Breast epithelium (tissue), 4 donors: ENCODE results near the gene WDR53. TPM values are rescaled to one million over a fixed set of nuclear protein-coding genes. Genes with fewer than 3 reads are reported as not detected.

ENCODE experiments used
- DNase-seq, 2 donors: peaks; one replicate each; pipeline ENCODE4 v3.0.0-alpha.2; 2019; ENCODE audit warnings: low spot score in 2 of 2
- H3K27ac ChIP-seq, 2 donors: fragments of 200-600 bp; sonication (generic) in 1 of 2; one replicate each; pipeline ENCODE4 v1.5.1; 2016 to 2019; ENCODE audit warnings: mild to moderate bottlenecking in 1 of 2
- H3K27me3 ChIP-seq, 2 donors: fragments of 200-600 bp; sonication (generic) in 1 of 2; one replicate each; pipeline versions ENCODE4 v1.5.1 to v1.6.0; 2017 to 2019; ENCODE audit warnings: control low read depth in 1 of 2, mild to moderate bottlenecking in 1 of 2
- H3K36me3 ChIP-seq: fragments of 200-600 bp; one replicate; pipeline ENCODE4 v1.5.1; 2019
- H3K4me1 ChIP-seq, 2 donors: fragments of 200-600 bp; sonication (generic); one replicate each; pipeline ENCODE4 v1.5.1; 2016 to 2019; ENCODE audit warnings: control low read depth in 1 of 2
- H3K4me3 ChIP-seq, 3 donors: fragments of 200-600 bp; sonication (generic); 1 replicate in 2 of 3; 2 replicates in 1 of 3; pipeline ENCODE4 v1.5.1; 2016 to 2019; ENCODE audit warnings: mild to moderate bottlenecking in 3 of 3, moderate library complexity in 2 of 3
- H3K9me3 ChIP-seq, 2 donors: fragments of 200-600 bp; sonication (generic) in 1 of 2; one replicate each; pipeline ENCODE4 v1.5.1; 2016 to 2019; ENCODE audit warnings: control low read depth in 1 of 2
- CTCF ChIP-seq, 3 donors: fragments of 450-650 bp; IDR thresholded peaks; one replicate each; pipeline ENCODE4 v1.5.1; 2016 to 2017; ENCODE audit warnings: antibody characterized with exemption in 3 of 3, mild to moderate bottlenecking in 3 of 3, moderate library complexity in 3 of 3
- POLR2A ChIP-seq: fragments of 450-650 bp; IDR thresholded peaks from one replicate; pipeline ENCODE4 v1.6.1; 2016; ENCODE audit warnings: antibody characterized with exemption, mild to moderate bottlenecking, moderate library complexity
- POLR2AphosphoS5 ChIP-seq, 3 donors: sonication (generic); formaldehyde crosslinking; IDR thresholded peaks; one replicate each; pipeline ENCODE4 v1.6.1; 2017; ENCODE audit warnings: antibody characterized with exemption in 3 of 3
- intact Hi-C: fragments of 100-400 bp; cut with DNase I; formaldehyde crosslinking; loops from one replicate; pipeline ENCODE4 v1.15.1; 2023; ENCODE audit warnings: low total_unique reads
- total RNA-seq, 3 donors: library from RNA; depleted of rRNA; stranded (reverse); fragments of >200 nt; gene quantifications; one replicate each; pipeline ENCODE4 v1.1.0, GENCODE V29; 2016

WDR53 gene
- total RNA-seq, 3 donors from 2014 or later, result 4.9 to 8.2 (median 6.1) TPM

GRCh38 chr3:196609343-196609775, 41.0 kb upstream of the WDR53 start:
- Histone ChIP-seq H3K27ac (no peak overlapping the region), H3K27me3 (no peaks in the 10 kb centered on the region), H3K4me1 (no peaks in the 10 kb centered on the region), H3K4me3 (no peak overlapping the region), H3K36me3 (no peaks in the 10 kb centered on the region), H3K9me3 (no peaks in the 10 kb centered on the region)
- peak in 2 of 3 donors; percentile 11 to 63 for TF ChIP-seq POLR2AphosphoS5 (IDR thresholded peaks at IDR 0.05)
- no peak for TF ChIP-seq POLR2A
- peak; percentile 58 to 81 (median 74) for TF ChIP-seq CTCF (IDR thresholded peaks at IDR 0.05)
- peak; percentile 85 to 88 for DNase-seq
- intact Hi-C loops, result loop anchor here (1.0 kb wide), 1 partner anchor 12 kb away; no protein-coding TSS in a partner anchor

- H3K9me3 ChIP-seq, result no peaks in the 10 kb centered on the region
- H3K4me1 ChIP-seq, result no peaks in the 10 kb centered on the region
- no peak overlapping the region for H3K4me3 ChIP-seq
- H3K36me3 ChIP-seq, result no peaks in the 10 kb centered on the region
- intact Hi-C loops, result loop anchor here (1.0 kb wide), 1 partner anchor 13 kb away; no protein-coding TSS in a partner anchor
- H3K27ac ChIP-seq, result no peak overlapping the region
- H3K27me3 ChIP-seq, result no peaks in the 10 kb centered on the region
- no peak for TF ChIP-seq POLR2AphosphoS5 (IDR thresholded peaks at IDR 0.05)
- TF ChIP-seq POLR2A, result no peak
- TF ChIP-seq CTCF (IDR thresholded peaks at IDR 0.05), result no peak
- no peak for DNase-seq
These were observed 40.3 kb upstream of the WDR53 start for GRCh38 chr3:196608693-196609092.

DNA sequence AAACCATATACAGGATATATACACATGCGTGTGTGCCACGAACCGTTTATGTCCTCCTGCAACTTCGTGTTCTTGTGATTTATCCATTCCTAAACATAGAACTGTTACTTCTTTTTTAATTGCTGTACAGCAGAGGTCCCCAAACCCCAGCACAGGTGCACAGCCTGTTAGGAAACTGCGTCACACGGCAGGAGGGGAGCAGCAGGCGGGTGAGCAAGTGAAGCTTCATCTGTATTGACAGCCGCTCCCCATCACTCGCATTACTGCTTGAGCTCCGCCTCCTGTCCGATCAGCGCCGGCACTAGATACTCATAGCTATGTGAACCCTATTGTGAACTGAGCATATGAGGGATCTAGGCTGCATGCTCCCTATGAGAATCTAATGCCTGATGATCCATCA, 36.2 kb upstream of the WDR53 start:
- intact Hi-C loops, result no loop called here
- Histone ChIP-seq H3K9me3 (no peaks in the 10 kb centered on the region), H3K27ac (no peak overlapping the region), H3K36me3 (no peaks in the 10 kb centered on the region), H3K27me3 (no peaks in the 10 kb centered on the region), H3K4me1 (no peaks in the 10 kb centered on the region), H3K4me3 (no peak overlapping the region)
- no peak for DNase-seq
- TF ChIP-seq POLR2AphosphoS5 (IDR thresholded peaks at IDR 0.05), result no peak
- no peak for TF ChIP-seq CTCF (IDR thresholded peaks at IDR 0.05)
- TF ChIP-seq POLR2A, result no peak

- Histone ChIP-seq H3K9me3 (no peaks in the 10 kb centered on the region), H3K4me3 (no peak overlapping the region), H3K27me3 (no peaks in the 10 kb centered on the region), H3K36me3 (no peaks in the 10 kb centered on the region), H3K4me1 (no peaks in the 10 kb centered on the region), H3K27ac (no peak overlapping the region)
- intact Hi-C loops, result no loop called here
- DNase-seq, result no peak
- no peak for TF ChIP-seq POLR2A
- no peak for TF ChIP-seq CTCF (IDR thresholded peaks at IDR 0.05)
- TF ChIP-seq POLR2AphosphoS5 (IDR thresholded peaks at IDR 0.05), result no peak
These were observed 35.3 kb upstream of the WDR53 start for GRCh38 chr3:196603683-196604082.

- TF ChIP-seq CTCF (IDR thresholded peaks at IDR 0.05), result no peak
- no peak for TF ChIP-seq POLR2A
- TF ChIP-seq POLR2AphosphoS5 (IDR thresholded peaks at IDR 0.05), result no peak
- no peaks in the 10 kb centered on the region for H3K9me3 ChIP-seq
- no peak for DNase-seq
- no peak overlapping the region for H3K27ac ChIP-seq
- intact Hi-C loops, result no loop called here
- no peak overlapping the region for H3K4me3 ChIP-seq
- no peaks in the 10 kb centered on the region for H3K4me1 ChIP-seq
- H3K27me3 ChIP-seq, result no peaks in the 10 kb centered on the region
- H3K36me3 ChIP-seq, result no peaks in the 10 kb centered on the region
These were observed 34.3 kb upstream of the WDR53 start for GRCh38 chr3:196602673-196603072.
